Measurements from ENCODE around the gene CEACAM19.

Gene CEACAM19

DNA sequence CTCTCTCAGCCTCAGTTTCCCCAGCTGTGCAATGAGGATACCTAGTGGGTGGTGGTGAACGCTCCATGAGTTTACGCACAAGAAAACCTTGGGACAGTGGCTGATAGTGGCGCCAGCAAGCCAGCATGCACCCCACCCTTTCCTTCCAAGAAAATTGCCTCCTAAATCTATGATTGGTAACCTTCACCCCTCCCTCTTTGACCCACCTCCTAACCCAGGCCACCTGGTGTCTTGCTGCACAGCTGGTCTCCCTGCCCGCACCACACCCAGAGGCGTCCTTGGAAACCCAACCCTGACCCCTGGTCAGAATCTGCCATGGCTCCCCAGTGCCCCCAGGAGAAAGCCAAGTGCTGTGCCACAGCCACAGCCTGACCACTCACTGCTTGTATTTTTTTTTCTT lies 54.4 kb downstream of the CEACAM19 start:
- DNase-seq = no peak

DNA sequence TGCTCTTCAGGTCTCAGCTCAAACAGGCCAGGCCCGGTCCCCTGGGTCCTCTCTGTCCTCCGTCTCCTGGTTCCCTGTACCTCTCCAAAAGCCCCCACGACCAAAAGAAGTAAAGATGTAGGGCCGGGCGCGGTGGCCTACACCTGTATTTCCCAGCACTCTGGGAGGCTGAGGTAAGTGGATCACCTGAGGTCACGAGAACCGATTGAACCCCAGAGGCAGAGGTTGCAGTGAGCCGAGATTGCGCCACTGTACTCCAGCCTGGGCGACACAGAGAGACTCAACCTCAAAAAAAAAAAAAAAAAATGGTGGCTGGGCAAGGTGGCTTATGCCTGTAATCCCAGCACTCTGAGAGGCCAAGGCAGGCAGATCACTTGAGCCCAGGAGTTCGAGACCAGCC lies 55.2 kb downstream of the CEACAM19 start:
- DNase-seq = no peak

DNA sequence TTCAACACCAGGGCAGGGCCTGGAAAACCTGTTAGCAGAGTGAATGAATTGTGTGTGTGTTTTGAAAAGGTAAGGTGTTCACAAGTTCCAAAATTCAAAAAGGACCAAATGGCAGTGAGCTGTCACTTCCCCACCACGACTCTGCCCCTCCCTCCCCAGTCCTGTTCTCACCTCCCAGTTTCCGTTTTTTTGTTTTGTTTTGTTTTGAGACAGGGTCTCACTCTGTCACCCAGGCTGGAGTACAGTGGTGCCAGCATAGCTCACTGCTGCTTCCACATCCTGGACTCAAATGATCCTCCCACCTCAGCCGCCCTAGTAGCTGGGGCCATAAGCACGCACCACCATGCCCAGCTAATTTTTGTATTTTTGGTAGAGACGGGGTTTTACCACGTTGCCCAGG lies 56.9 kb downstream of the CEACAM19 start:
- no peak for DNase-seq

DNA sequence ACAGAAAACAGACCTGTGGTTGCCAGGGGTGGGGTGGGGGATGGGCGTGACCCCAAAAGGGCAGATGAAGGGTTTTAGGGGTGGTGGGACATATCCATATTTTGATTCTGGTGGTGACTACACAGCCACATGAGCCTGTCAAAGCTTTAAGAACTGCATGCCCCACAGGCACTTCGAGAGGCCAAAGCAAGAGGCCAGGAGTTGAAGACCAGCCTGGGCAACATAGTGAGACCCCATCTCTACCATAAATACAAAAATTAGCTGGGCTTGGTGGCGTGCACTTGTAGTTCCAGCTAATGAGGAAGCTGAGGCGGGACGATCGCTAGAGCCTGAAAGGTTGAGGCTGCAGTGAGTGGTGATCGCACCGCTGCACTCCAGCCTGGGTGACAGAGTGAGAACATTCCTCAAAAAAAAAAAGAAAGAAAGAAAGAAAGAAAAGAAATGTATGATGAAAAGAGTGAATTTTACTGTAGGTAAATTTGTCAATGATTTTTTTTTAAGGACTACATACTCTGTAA lies 58.3 kb downstream of the CEACAM19 start:
- DNase-seq = no peak

DNA sequence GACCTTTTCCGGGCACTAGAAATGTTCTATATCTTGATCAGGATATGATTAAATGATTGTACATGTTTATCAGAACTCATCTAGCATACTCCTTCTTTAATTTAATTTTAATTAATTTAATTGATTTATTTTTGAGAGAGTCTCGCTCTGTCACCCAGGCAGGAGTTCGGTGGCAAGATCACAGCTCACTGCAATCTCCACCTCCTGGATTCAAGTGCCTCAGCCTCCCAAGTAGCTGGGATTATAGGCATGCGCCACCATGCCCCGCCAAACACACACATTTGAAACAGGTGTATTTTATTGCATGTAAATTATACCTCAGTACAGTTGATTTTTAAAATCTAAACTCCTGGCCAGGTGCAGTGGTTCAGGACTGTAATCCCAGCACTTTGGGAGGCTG lies 59.8 kb downstream of the CEACAM19 start:
- DNase-seq = no peak

DNA sequence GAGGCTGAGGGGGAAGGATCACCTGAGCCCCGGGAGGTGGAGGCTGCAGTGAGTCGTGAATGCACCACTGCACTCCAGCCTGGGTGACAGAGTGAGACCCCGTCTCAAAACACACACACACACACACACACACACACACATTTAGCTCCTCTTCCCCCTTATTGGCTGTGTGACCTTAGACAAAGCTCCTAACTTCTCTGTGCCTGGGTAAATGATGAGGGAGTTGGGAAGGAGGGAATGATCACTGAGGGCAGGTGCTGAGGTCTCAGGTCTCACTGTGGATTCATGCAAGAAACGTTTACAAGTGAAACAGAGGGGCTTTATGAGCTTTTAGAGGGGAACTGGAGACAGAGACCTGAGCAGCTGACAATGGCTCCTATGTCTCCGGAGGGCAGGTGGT lies 60.3 kb downstream of the CEACAM19 start:
- DNase-seq = no peak

DNA sequence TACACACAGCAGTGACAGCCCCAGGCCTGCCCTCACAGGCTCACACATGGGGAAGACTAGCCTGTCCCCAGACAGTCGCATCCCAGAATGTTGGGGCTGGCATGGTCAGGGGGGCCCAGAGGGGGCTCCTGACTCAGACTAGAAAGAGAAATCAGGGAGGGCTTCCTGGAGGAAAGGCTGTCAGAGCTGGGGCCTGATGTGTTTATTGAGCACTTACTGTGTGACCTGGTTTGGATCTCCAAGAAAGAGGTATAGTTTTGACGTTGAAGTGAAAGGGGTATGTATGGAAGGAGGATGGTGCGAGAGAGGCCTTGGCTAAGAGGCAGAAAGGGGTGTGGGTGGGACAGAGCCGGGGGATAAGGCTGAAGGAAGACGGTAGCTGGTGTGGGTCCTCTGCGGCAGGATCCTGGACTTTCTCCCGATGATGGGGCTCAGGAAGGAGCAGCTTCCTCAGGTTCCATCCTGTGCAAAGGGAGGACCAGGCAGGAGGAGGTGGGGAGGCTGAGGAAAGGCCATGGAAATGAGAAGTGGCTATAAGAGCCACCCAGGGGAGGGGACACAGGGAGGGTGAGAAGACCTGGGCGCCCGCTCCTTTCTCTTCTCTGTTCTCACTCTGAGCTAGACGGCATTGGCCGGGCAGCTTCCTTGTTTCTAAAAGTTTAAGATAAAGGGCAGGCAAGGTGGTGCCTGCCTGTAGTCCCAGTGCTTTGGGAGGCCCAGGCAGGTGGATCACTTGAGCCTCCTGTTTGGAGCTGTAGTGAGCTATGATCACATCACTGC lies 61.1 kb downstream of the CEACAM19 start:
- no peak for DNase-seq

Measured in NCI-H2029 (cell line).